ENCODE measurements around the gene SLC26A8.
"Not testable (repeated sequence)": the region's sequence is repeated elsewhere in the genome, so short reads cannot be mapped to it uniquely, and the experiment has no call there.

SLC26A8 gene

DNA sequence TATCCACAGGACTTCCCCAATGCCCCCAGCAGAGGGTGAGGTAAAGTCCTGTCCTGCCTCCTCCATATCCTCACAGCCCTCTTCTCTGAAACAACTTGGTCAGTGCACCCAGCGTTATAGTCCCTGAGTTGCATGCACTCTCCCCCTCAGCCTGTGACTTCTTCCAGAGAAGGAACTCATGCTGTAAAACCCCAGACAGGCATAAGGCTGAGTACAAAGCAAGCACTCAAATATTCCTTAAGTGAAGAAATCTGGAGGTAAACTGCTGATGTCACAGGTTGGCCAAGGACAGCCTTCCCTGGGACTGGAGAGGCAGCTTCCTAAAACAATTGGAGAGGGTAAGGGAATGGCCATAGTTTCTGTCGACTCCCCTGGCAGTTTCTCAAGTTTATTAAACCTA is 90.6 kb downstream of the SLC26A8 start:
- no peak for TF ChIP-seq POLR2A (IDR thresholded peaks at IDR 0.05; ENCODE audit: low read depth, low read length)
- FAIRE-seq: no peak
- no peak for DNase-seq (ENCODE audit: insufficient read length)

- not testable (repeated sequence) for FAIRE-seq
These were observed 92.6 kb downstream of the SLC26A8 start for GRCh38 chr6:35931873-35932272.

DNA sequence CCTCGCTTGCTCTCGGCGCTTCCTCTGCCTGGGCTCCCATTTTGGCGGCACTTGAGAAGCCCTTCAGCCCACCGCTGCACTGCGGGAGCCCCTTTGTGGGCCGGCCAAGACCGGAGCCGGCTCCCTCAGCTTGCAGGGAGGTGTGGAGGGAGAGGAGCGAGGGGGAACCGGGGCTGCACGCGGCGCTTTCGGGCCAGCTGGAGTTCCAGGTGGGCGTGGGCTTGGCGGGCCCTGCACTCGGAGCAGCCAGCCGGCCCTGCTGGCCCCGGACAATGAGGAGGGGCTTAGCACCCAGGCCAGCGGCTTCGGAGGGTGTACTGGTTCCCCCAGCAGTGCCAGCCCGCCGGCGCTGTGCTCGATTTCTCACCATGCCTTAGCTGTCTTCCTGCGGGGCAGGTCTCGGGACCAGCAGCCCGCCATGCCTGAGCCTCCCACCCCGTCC is 93.3 kb downstream of the SLC26A8 start:
- TF ChIP-seq POLR2A (IDR thresholded peaks at IDR 0.05; ENCODE audit: low read depth, low read length) (no peak), TAF1 (IDR thresholded peaks at IDR 0.05; ENCODE audit: borderline replicate concordance, low read depth, low read length) (no peak), POLR2AphosphoS5 (IDR thresholded peaks at IDR 0.05; ENCODE audit: low read depth, low read length) (no peak)
- DNase-seq (ENCODE audit: insufficient read length): no peak

More at GRCh38 chr6:35931873-35932272, 92.6 kb downstream of the SLC26A8 start:
- not testable (repeated sequence) for DNase-seq (ENCODE audit: insufficient read length)

GRCh38 chr6:35929601-35930000 is 94.8 kb downstream of the SLC26A8 start:
- DNase-seq (ENCODE audit: insufficient read length): no peak
- FAIRE-seq: no peak
- TF ChIP-seq POLR2A (IDR thresholded peaks at IDR 0.05; ENCODE audit: low read depth, low read length) (no peak), POLR2AphosphoS5 (IDR thresholded peaks at IDR 0.05; ENCODE audit: low read depth, low read length) (no peak), TAF1 (IDR thresholded peaks at IDR 0.05; ENCODE audit: borderline replicate concordance, low read depth, low read length) (no peak)

More for the DNA sequence above, 93.3 kb downstream of the SLC26A8 start:
- no peak for FAIRE-seq

- no peak for FAIRE-seq
- TF ChIP-seq POLR2A (IDR thresholded peaks at IDR 0.05; ENCODE audit: low read depth, low read length) (no peak), TAF1 (IDR thresholded peaks at IDR 0.05; ENCODE audit: borderline replicate concordance, low read depth, low read length) (no peak)
- no peak for DNase-seq (ENCODE audit: insufficient read length)
These were observed 97.8 kb downstream of the SLC26A8 start for GRCh38 chr6:35926509-35927215.

DNA sequence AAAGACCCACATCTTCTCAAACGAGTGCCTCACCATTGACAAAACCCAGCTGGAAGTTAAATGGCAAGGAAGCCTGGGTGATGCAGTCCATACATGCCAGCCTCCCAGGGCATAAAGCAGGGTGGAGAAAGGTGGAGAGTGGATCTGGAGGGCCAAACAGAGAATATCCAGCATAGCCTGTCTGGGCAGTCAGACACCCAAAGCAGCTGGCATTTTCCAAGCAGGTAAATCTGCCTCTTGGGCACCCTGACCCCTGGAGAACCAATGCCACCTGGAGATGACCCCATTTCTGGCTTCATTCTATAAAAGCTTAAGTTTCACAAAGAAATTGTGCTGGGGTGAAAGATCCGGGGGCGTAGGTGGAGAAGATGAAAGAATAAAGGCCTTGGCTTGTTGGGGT is 98.5 kb downstream of the SLC26A8 start:
- no peak for TF ChIP-seq TAF1 (IDR thresholded peaks at IDR 0.05; ENCODE audit: borderline replicate concordance, low read depth, low read length)
- no peak for TF ChIP-seq POLR2AphosphoS5 (IDR thresholded peaks at IDR 0.05; ENCODE audit: low read depth, low read length)
- TF ChIP-seq POLR2A (IDR thresholded peaks at IDR 0.05; ENCODE audit: low read depth, low read length): no peak
- DNase-seq (ENCODE audit: insufficient read length) (no peak), FAIRE-seq (no peak)

GRCh38 chr6:35924146-35924545 is 100.3 kb downstream of the SLC26A8 start:
- no peak for DNase-seq (ENCODE audit: insufficient read length)
- no peak for FAIRE-seq
- no peak for TF ChIP-seq POLR2AphosphoS5 (IDR thresholded peaks at IDR 0.05; ENCODE audit: low read depth, low read length)
- TF ChIP-seq POLR2A (IDR thresholded peaks at IDR 0.05; ENCODE audit: low read depth, low read length): no peak
- TF ChIP-seq TAF1 (IDR thresholded peaks at IDR 0.05; ENCODE audit: borderline replicate concordance, low read depth, low read length): no peak

GRCh38 chr6:35922139-35922554 is 102.3 kb downstream of the SLC26A8 start:
- DNase-seq (ENCODE audit: insufficient read length) (no peak), FAIRE-seq (no peak)
- no peak for TF ChIP-seq POLR2A (IDR thresholded peaks at IDR 0.05; ENCODE audit: low read depth, low read length)
- no peak for TF ChIP-seq TAF1 (IDR thresholded peaks at IDR 0.05; ENCODE audit: borderline replicate concordance, low read depth, low read length)
- TF ChIP-seq POLR2AphosphoS5 (IDR thresholded peaks at IDR 0.05; ENCODE audit: low read depth, low read length): no peak

- peak; percentile 95 for TF ChIP-seq POLR2A (IDR thresholded peaks at IDR 0.05; ENCODE audit: low read depth, low read length)
- peak; percentile 84; the same call in 1 of the 2 replicates for TF ChIP-seq TAF1 (IDR thresholded peaks at IDR 0.05; ENCODE audit: borderline replicate concordance, low read depth, low read length)
- TF ChIP-seq POLR2AphosphoS5 (IDR thresholded peaks at IDR 0.05; ENCODE audit: low read depth, low read length): peak; percentile 81
- DNase-seq (ENCODE audit: insufficient read length) (peak; percentile 87), FAIRE-seq (peak; percentile 92)
These were observed 103.4 kb downstream of the SLC26A8 start, which contains the start of gene SRPK1 for GRCh38 chr6:35920793-35921732. TSS of gene SRPK1 (minus strand) at chr6:35921098. CDS start at chr6:35921056, 42 bp downstream.

DNA sequence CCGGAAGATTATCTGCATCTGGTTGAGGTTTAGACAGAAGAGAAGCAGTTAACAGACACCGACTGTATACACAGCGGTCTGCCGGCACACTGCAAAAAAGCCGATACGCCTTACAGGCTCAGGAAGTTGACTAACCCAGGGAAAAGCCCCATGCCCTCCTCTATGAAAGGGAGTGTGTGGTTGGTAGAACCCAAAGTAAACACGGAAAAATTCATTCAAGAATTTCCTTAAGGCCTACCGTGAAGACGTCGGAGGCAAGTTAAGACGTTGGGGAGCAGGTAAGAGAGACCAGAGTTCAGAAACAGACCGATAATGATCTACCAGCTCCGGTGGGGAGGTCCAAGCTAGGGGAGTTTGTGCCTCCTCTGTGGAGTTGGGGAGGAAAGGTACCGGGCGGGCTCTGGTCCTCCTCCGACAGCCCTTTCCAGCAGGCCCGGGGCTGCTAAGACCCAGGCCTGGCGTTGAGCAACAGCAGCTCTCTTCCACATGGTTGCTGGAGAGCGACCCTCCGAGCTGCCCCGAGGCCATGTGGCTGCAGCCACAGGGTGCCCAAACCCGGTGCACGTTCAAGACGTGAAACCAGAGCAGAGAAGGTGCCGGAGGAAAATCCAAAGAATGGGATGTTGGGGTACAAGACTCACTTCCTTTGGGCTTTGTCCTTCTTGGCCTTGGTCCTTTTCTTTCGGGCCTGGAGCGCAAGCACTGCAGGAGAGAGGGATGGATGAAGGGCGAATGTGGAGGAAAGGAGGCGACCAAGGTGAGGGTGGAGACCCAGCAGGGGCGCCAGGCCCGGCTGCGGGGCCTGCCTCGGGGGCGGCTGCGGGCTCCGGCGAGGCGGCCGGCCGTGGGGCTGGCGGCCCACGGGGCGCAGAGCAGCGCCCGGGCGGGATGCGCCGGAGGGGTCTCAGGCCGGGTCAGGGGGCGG is 104.4 kb downstream of the SLC26A8 start:
- DNase-seq (ENCODE audit: insufficient read length) (no peak), FAIRE-seq (peak; percentile 93)
- no peak for TF ChIP-seq POLR2AphosphoS5 (IDR thresholded peaks at IDR 0.05; ENCODE audit: low read depth, low read length)

DNA sequence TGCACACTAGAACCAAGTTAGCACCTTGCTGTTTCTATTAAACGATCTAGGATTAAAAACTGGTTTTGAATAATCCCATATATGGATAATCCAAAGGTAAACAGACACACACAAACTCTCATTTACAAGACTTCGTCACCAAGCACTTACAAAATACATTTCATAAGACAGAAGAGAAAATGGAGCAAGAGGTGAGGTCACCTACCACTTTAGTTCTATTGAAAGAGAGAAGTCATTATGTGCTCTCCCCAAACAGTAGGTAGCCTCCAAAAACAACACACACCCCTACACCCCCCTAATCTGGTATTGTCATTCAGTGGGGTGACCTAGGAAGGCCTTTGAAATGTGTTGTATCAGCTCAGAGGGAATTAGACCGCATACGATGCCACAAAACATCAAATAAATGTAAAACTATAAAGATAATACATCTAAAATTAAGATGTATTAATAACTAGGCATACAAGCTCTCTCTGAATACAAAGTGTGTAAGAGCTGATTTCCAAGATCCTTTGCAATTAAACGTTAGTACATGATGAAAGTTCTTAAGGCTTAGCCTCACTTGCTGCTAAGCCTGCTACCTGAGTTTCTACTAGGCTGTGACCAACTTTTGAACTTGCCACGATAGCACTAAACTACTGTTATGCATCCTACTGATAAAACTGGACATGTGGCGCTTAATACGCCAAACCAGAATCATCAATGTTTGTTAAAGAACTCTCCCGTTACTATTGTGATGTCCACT is 105.2 kb downstream of the SLC26A8 start:
- DNase-seq (ENCODE audit: insufficient read length): no peak
- no peak for TF ChIP-seq POLR2AphosphoS5 (IDR thresholded peaks at IDR 0.05; ENCODE audit: low read depth, low read length)
- TF ChIP-seq TAF1 (IDR thresholded peaks at IDR 0.05; ENCODE audit: borderline replicate concordance, low read depth, low read length): no peak
- no peak for TF ChIP-seq POLR2A (IDR thresholded peaks at IDR 0.05; ENCODE audit: low read depth, low read length)
- FAIRE-seq: no peak

- FAIRE-seq; DNase-seq (ENCODE audit: insufficient read length): not testable (repeated sequence)
These were observed 107.5 kb downstream of the SLC26A8 start for GRCh38 chr6:35916893-35917292.
